ACC112 (cell line): ENCODE data around the gene FBXW5.

ENCODE experiments used
- H2AFZ ChIP-seq: fragments of 200-600 bp; sonication (generic); one replicate; pipeline ENCODE4 v1.6.0; 2017; ENCODE audit warnings: antibody characterized with exemption, low read length; ENCODE audit not compliant: unreplicated experiment
- H3K27ac ChIP-seq: fragments of 200-600 bp; sonication (generic); 2 replicates; pipeline ENCODE4 v1.5.1; 2014; ENCODE audit warnings: low read depth, mild to moderate bottlenecking, antibody characterized with exemption, low read length, moderate library complexity
- H3K27me3 ChIP-seq: fragments of 200-600 bp; sonication (generic); 2 replicates; pipeline ENCODE4 v1.6.1; 2014; ENCODE audit warnings: mild to moderate bottlenecking, antibody characterized with exemption, low read length, moderate library complexity, mixed read lengths; ENCODE audit not compliant: insufficient read depth
- H3K36me3 ChIP-seq: fragments of 200-600 bp; sonication (generic); 2 replicates; pipeline ENCODE4 v1.6.1; 2016; ENCODE audit warnings: mild to moderate bottlenecking, antibody characterized with exemption, low read length, moderate library complexity, mixed read lengths; ENCODE audit not compliant: insufficient read depth
- H3K4me1 ChIP-seq: fragments of 200-600 bp; sonication (generic); one replicate; pipeline ENCODE4 v1.6.1; 2016; ENCODE audit warnings: low read length, mixed read lengths; ENCODE audit not compliant: insufficient read depth, unreplicated experiment, control insufficient read depth
- H3K4me3 ChIP-seq: fragments of 200-600 bp; sonication (generic); 2 replicates; pipeline ENCODE4 v1.5.1; 2014; ENCODE audit warnings: mild to moderate bottlenecking, low read depth, low read length
- H3K79me2 ChIP-seq: fragments of 200-600 bp; sonication (generic); one replicate; pipeline ENCODE4 v1.6.0; 2016; ENCODE audit warnings: low read length; ENCODE audit not compliant: control insufficient read depth, unreplicated experiment, insufficient read depth

FBXW5 gene

GRCh38 chr9:136916330-136917184 is 28.0 kb downstream of the FBXW5 start:
- Histone ChIP-seq H3K4me1 (no peaks in the 10 kb centered on the region), H3K79me2 (no peaks in the 10 kb centered on the region), H3K36me3 (peaks cover 3% of the 10 kb centered on the region; the same call in 1 of the 2 replicates), H3K27ac (no peak overlapping the region), H3K4me3 (no peak overlapping the region), H3K27me3 (no peaks in the 10 kb centered on the region), H2AFZ (no peak overlapping the region)

GRCh38 chr9:136915632-136916329 is 28.8 kb downstream of the FBXW5 start:
- Histone ChIP-seq H3K79me2 (no peaks in the 10 kb centered on the region), H3K27ac (no peak overlapping the region), H3K4me1 (no peaks in the 10 kb centered on the region), H3K36me3 (peaks cover 3% of the 10 kb centered on the region; the same call in 1 of the 2 replicates), H3K4me3 (no peak overlapping the region), H2AFZ (no peak overlapping the region), H3K27me3 (no peaks in the 10 kb centered on the region)

- Histone ChIP-seq H3K4me3 (no peak overlapping the region), H3K36me3 (peaks cover 3% of the 10 kb centered on the region; the same call in 1 of the 2 replicates), H3K79me2 (no peaks in the 10 kb centered on the region)
Observed at GRCh38 chr9:136913701-136914438, 30.7 kb downstream of the FBXW5 start.

GRCh38 chr9:136910901-136911245 is 33.7 kb downstream of the FBXW5 start:
- H3K79me2 ChIP-seq = no peaks in the 10 kb centered on the region
- H2AFZ ChIP-seq = no peak overlapping the region
- peaks cover 3% of the 10 kb centered on the region; the same call in 1 of the 2 replicates for H3K36me3 ChIP-seq
- no peaks in the 10 kb centered on the region for H3K27me3 ChIP-seq
- peaks cover 5% of the 10 kb centered on the region for H3K4me1 ChIP-seq
- no peak overlapping the region for H3K4me3 ChIP-seq
- H3K27ac ChIP-seq = no peak overlapping the region

More at GRCh38 chr9:136913701-136914438, 30.7 kb downstream of the FBXW5 start:
- no peaks in the 10 kb centered on the region for H3K4me1 ChIP-seq
- H3K27ac ChIP-seq = no peak overlapping the region
- H3K27me3 ChIP-seq = no peaks in the 10 kb centered on the region
- H2AFZ ChIP-seq = no peak overlapping the region

- H3K27me3 ChIP-seq = no peaks in the 10 kb centered on the region
- peaks cover 5% of the 10 kb centered on the region for H3K4me1 ChIP-seq
- H3K27ac ChIP-seq = no peak overlapping the region
- no peaks in the 10 kb centered on the region for H3K79me2 ChIP-seq
- peaks cover 2% of the 10 kb centered on the region; the same call in 1 of the 2 replicates for H3K36me3 ChIP-seq
- H3K4me3 ChIP-seq = no peak overlapping the region
- no peak overlapping the region for H2AFZ ChIP-seq
Observed at GRCh38 chr9:136910197-136910900, 34.2 kb downstream of the FBXW5 start.

- no peak overlapping the region for H3K27ac ChIP-seq
- no peaks in the 10 kb centered on the region for H3K36me3 ChIP-seq
- no peaks in the 10 kb centered on the region for H3K27me3 ChIP-seq
- peaks cover 13% of the 10 kb centered on the region for H3K4me1 ChIP-seq
- H3K79me2 ChIP-seq = peaks cover 2% of the 10 kb centered on the region
- no peak overlapping the region for H3K4me3 ChIP-seq
- H2AFZ ChIP-seq = no peak overlapping the region
Observed at GRCh38 chr9:136907011-136907914, 37.3 kb downstream of the FBXW5 start.

- Histone ChIP-seq H3K36me3 (no peaks in the 10 kb centered on the region), H3K4me3 (no peak overlapping the region), H3K27me3 (no peaks in the 10 kb centered on the region), H3K27ac (no peak overlapping the region), H2AFZ (no peak overlapping the region), H3K4me1 (peaks cover 23% of the 10 kb centered on the region), H3K79me2 (peaks cover 2% of the 10 kb centered on the region)
Observed at GRCh38 chr9:136906266-136906665, 38.3 kb downstream of the FBXW5 start.

- Histone ChIP-seq H3K79me2 (peaks cover 9% of the 10 kb centered on the region), H3K27ac (peak overlapping the region; percentile 97), H3K27me3 (no peaks in the 10 kb centered on the region), H3K4me3 (no peak overlapping the region), H2AFZ (no peak overlapping the region), H3K36me3 (peaks cover 3% of the 10 kb centered on the region; the same call in 1 of the 2 replicates), H3K4me1 (peaks cover 32% of the 10 kb centered on the region)
Observed at GRCh38 chr9:136903041-136903554, 41.4 kb downstream of the FBXW5 start.

GRCh38 chr9:136902259-136902821 is 42.2 kb downstream of the FBXW5 start:
- Histone ChIP-seq H3K27me3 (no peaks in the 10 kb centered on the region), H3K79me2 (peaks cover 9% of the 10 kb centered on the region), H3K36me3 (peaks cover 3% of the 10 kb centered on the region; the same call in 1 of the 2 replicates), H3K4me3 (peak overlapping the region; percentile 61), H3K4me1 (peaks cover 32% of the 10 kb centered on the region), H3K27ac (peak overlapping the region; percentile 97), H2AFZ (no peak overlapping the region)
